Breast epithelium (tissue), 3 donors: ENCODE measurements around the gene DOCK11.

Source experiments
- POLR2AphosphoS5 ChIP-seq, 3 donors: sonication (generic); formaldehyde crosslinking; IDR thresholded peaks; one replicate each; pipeline ENCODE4 v1.6.1; 2017; ENCODE audit warnings: antibody characterized with exemption in 3 of 3
- TF ChIP-seq, protein P1 (sequence below), 3 donors: fragments of 450-650 bp; IDR thresholded peaks; one replicate each; pipeline ENCODE4 v1.5.1; 2016 to 2017; ENCODE audit warnings: antibody characterized with exemption in 3 of 3, mild to moderate bottlenecking in 3 of 3, moderate library complexity in 3 of 3

DNA sequence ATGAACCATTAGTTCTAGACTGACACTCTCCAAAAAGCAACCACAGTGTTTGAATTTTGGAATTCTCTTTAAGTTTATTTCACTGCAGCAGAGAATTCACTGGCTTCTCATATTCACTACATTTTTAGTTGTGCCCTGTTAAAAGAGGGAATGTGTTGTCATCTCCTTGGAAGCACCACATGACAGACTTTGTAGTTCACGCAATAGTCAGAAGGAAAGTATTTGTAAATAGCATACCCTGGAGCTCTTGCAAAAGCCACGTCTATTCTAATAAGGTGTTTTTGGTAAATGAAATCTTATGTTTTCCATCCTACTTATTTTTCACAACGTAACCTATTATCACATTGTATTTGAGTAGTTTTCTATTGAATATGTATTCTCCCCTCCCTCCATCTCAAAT lies 25.8 kb downstream of the DOCK11 start:
- TF ChIP-seq, protein P1, sequence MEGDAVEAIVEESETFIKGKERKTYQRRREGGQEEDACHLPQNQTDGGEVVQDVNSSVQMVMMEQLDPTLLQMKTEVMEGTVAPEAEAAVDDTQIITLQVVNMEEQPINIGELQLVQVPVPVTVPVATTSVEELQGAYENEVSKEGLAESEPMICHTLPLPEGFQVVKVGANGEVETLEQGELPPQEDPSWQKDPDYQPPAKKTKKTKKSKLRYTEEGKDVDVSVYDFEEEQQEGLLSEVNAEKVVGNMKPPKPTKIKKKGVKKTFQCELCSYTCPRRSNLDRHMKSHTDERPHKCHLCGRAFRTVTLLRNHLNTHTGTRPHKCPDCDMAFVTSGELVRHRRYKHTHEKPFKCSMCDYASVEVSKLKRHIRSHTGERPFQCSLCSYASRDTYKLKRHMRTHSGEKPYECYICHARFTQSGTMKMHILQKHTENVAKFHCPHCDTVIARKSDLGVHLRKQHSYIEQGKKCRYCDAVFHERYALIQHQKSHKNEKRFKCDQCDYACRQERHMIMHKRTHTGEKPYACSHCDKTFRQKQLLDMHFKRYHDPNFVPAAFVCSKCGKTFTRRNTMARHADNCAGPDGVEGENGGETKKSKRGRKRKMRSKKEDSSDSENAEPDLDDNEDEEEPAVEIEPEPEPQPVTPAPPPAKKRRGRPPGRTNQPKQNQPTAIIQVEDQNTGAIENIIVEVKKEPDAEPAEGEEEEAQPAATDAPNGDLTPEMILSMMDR (IDR thresholded peaks at IDR 0.05), result no peak
- no peak for TF ChIP-seq POLR2AphosphoS5 (IDR thresholded peaks at IDR 0.05)
